HepG2 (cell line): Measurements from ENCODE around the gene NDUFB8. TPM values are rescaled to one million over a fixed set of nuclear protein-coding genes. Genes with fewer than 3 reads are reported as not detected.

Experiments used
- AKNA ChIP-seq: sonication (generic); formaldehyde crosslinking; IDR thresholded peaks from 2 replicates; pipeline ENCODE4 v1.4.0; 2020; ENCODE audit warnings: missing genetic modification reagents, borderline replicate concordance
- ASH2L ChIP-seq: fragments of 300-600, 200-600 bp; sonication (generic); IDR thresholded peaks from 2 replicates; pipeline ENCODE4 v1.7.0; 2017; ENCODE audit warnings: low read depth, mild to moderate bottlenecking, moderate library complexity, mixed read lengths, low read length; ENCODE audit not compliant: insufficient read length
- BORCS8-MEF2B ChIP-seq: sonication (generic); formaldehyde crosslinking; IDR thresholded peaks from 2 replicates; pipeline ENCODE4 v1.8.0; 2022; ENCODE audit warnings: mild to moderate bottlenecking, missing genetic modification reagents
- FOXC1 ChIP-seq: sonication (generic); formaldehyde crosslinking; IDR thresholded peaks from 2 replicates; pipeline ENCODE4 v1.8.0; 2022; ENCODE audit warnings: mild to moderate bottlenecking, missing genetic modification reagents, borderline replicate concordance
- GABPB1 ChIP-seq: IDR thresholded peaks from 2 replicates; pipeline ENCODE4 v1.6.1; 2016; ENCODE audit warnings: mild to moderate bottlenecking, missing genetic modification reagents, moderate library complexity, missing compliant biosample characterization
- PHF5A ChIP-seq: IDR thresholded peaks from one replicate; pipeline ENCODE4 v1.6.1; 2018; ENCODE audit warnings: low read depth, missing genetic modification reagents; ENCODE audit not compliant: unreplicated experiment
- PHF8 ChIP-seq: sonication (generic); formaldehyde crosslinking; IDR thresholded peaks from 2 replicates; pipeline ENCODE4 v1.5.0; 2020; ENCODE audit warnings: missing genetic modification reagents
- PITX1 ChIP-seq: sonication (generic); formaldehyde crosslinking; IDR thresholded peaks from 2 replicates; pipeline ENCODE4 v1.5.1; 2020; ENCODE audit warnings: mild to moderate bottlenecking, missing genetic modification reagents
- REST ChIP-seq, 2 experiments: IDR thresholded peaks; 2 replicates each; pipeline ENCODE4 v1.6.1; 2011 to 2012; ENCODE audit warnings: low read length in 2 of 2, borderline replicate concordance in 1 of 2, low read depth in 1 of 2, mild to moderate bottlenecking in 1 of 2, moderate library complexity in 1 of 2
- TMF1 ChIP-seq: sonication (generic); formaldehyde crosslinking; IDR thresholded peaks from 2 replicates; pipeline ENCODE4 v1.8.1; 2022; ENCODE audit warnings: low read depth, missing genetic modification reagents
- TRIM24 ChIP-seq: sonication (generic); formaldehyde crosslinking; IDR thresholded peaks from 2 replicates; pipeline ENCODE4 v1.8.0; 2022; ENCODE audit warnings: mild to moderate bottlenecking, missing genetic modification reagents
- U2AF1 ChIP-seq: fragments of 200-400 bp; formaldehyde crosslinking; optimal IDR thresholded peaks from 2 replicates; pipeline ENCODE3; 2017; ENCODE audit warnings: mild to moderate bottlenecking, low read depth, low read length
- ZBTB20 ChIP-seq: sonication (generic); formaldehyde crosslinking; IDR thresholded peaks from 2 replicates; pipeline ENCODE4 v1.8.1; 2023; ENCODE audit warnings: missing genetic modification reagents, low read depth, mild to moderate bottlenecking, borderline replicate concordance
- ZNF274 ChIP-seq: sonication (generic); formaldehyde crosslinking; IDR thresholded peaks from 2 replicates; pipeline ENCODE4 v1.5.1; 2020; ENCODE audit warnings: mild to moderate bottlenecking, missing genetic modification reagents
- ZNF276 ChIP-seq: sonication (generic); formaldehyde crosslinking; IDR thresholded peaks from 2 replicates; pipeline ENCODE4 v1.4.0; 2020; ENCODE audit warnings: mild to moderate bottlenecking, low read depth, missing genetic modification reagents
- ZNF556 ChIP-seq: sonication (generic); formaldehyde crosslinking; IDR thresholded peaks from 2 replicates; pipeline ENCODE4 v1.4.0; 2020; ENCODE audit warnings: mild to moderate bottlenecking, missing genetic modification reagents, borderline replicate concordance
- polyA plus RNA-seq, 8 experiments: library from polyadenylated mRNA; depleted of rRNA in 3 of 8; stranded (reverse) in 7 of 8; unstranded in 1 of 8; fragments of >200 nt; fragmentation: Illumina TruSeq in 4 of 8; extraction: Trizol in 4 of 8; gene quantifications; 2 replicates each; pipeline versions ENCODE4 v1.2.1 to v1.2.3, GENCODE V29; 2011 to 2016; ENCODE audit warnings: low read depth in 4 of 8, missing spikeins in 1 of 8, mixed read lengths in 1 of 8; ENCODE audit not compliant: insufficient read depth in 1 of 8
- total RNA-seq, 5 experiments: library from RNA; depleted of rRNA; stranded (reverse); fragments of >200 nt; fragmentation: Illumina TruSeq; extraction: Trizol; gene quantifications; 2 replicates each; pipeline ENCODE4 v1.2.3, GENCODE V29; 2016; ENCODE audit warnings: low read depth in 1 of 5

NDUFB8 gene
- total and polyA plus RNA-seq, 2 of the 13 experiments (the other 11 are each of a cell fraction or from before 2014, with no cell fraction given): 210 to 216 TPM

- TF ChIP-seq REST (IDR thresholded peaks at IDR 0.05; ENCODE audit: borderline replicate concordance in 1 of 2, low read depth in 1 of 2, low read length in 2 of 2): peak in 1 of 2 experiments; percentile 45; a peak in 1 of 4 replicates
- peak; percentile 65; the same call in 1 of the 2 replicates for TF ChIP-seq ZBTB20 (CRISPR knock-in tag)
- TF ChIP-seq FOXC1 (CRISPR knock-in tag): peak; percentile 57; the same call in 1 of the 2 replicates
- TF ChIP-seq AKNA (CRISPR knock-in tag): no peak
- no peak for TF ChIP-seq TRIM24
- TF ChIP-seq GABPB1 (CRISPR knock-in tag): peak; percentile 68
- TF ChIP-seq TMF1 (CRISPR knock-in tag): no peak
- TF ChIP-seq ZNF276 (CRISPR knock-in tag): peak; percentile 24; the same call in 1 of the 2 replicates
- TF ChIP-seq PHF5A (CRISPR knock-in tag): no peak
- TF ChIP-seq ASH2L: peak; percentile 80
- TF ChIP-seq ZNF556 (CRISPR knock-in tag): peak; percentile 56; the same call in 1 of the 2 replicates
- TF ChIP-seq U2AF1: peak; percentile 21
- TF ChIP-seq PITX1: peak; percentile 61; the same call in 1 of the 2 replicates
- peak; percentile 70; the same call in 1 of the 2 replicates for TF ChIP-seq BORCS8-MEF2B
- TF ChIP-seq ZNF274 (CRISPR knock-in tag): no peak; the same call in 1 of the 2 replicates
- peak; percentile 92 for TF ChIP-seq PHF8 (CRISPR knock-in tag)
Measured at GRCh38 chr10:100529475-100530298, at the start of gene NDUFB8 (continued).
